ENCODE results near the gene TRNT1.

DNA sequence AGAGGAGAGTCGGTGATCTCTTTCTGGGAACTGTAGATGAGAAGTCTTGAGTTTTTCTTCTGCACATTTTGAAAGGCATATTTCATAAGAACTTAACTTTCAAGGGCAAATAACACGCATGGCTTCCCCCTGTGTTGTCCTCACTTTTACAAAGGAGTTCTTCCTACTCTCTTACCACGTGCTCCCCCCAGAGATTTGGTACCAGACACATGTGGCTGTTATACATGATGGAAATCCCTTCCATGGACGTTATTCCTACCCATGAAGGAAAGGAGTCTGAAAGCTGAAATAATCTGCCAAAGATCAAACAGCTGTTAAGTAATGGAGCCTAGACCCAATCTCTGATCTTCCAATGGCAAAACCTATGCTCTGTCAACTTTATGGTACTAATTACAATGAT is 20.9 kb upstream of the TRNT1 start:
- TF ChIP-seq, protein P1, sequence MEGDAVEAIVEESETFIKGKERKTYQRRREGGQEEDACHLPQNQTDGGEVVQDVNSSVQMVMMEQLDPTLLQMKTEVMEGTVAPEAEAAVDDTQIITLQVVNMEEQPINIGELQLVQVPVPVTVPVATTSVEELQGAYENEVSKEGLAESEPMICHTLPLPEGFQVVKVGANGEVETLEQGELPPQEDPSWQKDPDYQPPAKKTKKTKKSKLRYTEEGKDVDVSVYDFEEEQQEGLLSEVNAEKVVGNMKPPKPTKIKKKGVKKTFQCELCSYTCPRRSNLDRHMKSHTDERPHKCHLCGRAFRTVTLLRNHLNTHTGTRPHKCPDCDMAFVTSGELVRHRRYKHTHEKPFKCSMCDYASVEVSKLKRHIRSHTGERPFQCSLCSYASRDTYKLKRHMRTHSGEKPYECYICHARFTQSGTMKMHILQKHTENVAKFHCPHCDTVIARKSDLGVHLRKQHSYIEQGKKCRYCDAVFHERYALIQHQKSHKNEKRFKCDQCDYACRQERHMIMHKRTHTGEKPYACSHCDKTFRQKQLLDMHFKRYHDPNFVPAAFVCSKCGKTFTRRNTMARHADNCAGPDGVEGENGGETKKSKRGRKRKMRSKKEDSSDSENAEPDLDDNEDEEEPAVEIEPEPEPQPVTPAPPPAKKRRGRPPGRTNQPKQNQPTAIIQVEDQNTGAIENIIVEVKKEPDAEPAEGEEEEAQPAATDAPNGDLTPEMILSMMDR (IDR thresholded peaks at IDR 0.05; ENCODE audit: low read length) = no peak
- no peak for TF ChIP-seq EZH2 (IDR thresholded peaks at IDR 0.05; ENCODE audit: borderline replicate concordance, low read length)

Measured in OCI-LY1 (cell line).